Tibial artery (tissue), 4 donors: Measurements from ENCODE around the gene SLC9A3.

Source experiments
- DNase-seq, 2 donors: peaks; one replicate each; pipeline ENCODE4 v3.0.0-alpha.2; 2019
- H3K27ac ChIP-seq, 2 donors: fragments of 200-600 bp; sonication (generic) in 1 of 2; 1 replicate in 1 of 2; 2 replicates in 1 of 2; pipeline ENCODE4 v1.5.1; 2018 to 2019; ENCODE audit warnings: mild to moderate bottlenecking in 1 of 2
- H3K27me3 ChIP-seq, 2 donors: fragments of 200-600 bp; sonication (generic) in 1 of 2; one replicate each; pipeline versions ENCODE4 v1.5.1 to v1.6.0; 2016 to 2019
- H3K36me3 ChIP-seq, 3 donors: fragments of 200-600 bp; sonication (generic) in 2 of 3; one replicate each; pipeline ENCODE4 v1.5.1; 2016 to 2019; ENCODE audit warnings: mild to moderate bottlenecking in 2 of 3
- H3K4me1 ChIP-seq, 4 donors: fragments of 200-600 bp; sonication (generic) in 2 of 4; 1 replicate in 3 of 4; 2 replicates in 1 of 4; pipeline ENCODE4 v1.5.1; 2016 to 2019
- H3K4me3 ChIP-seq, 2 donors: fragments of 200-600 bp; sonication (generic) in 1 of 2; 1 replicate in 1 of 2; 2 replicates in 1 of 2; pipeline ENCODE4 v1.5.1; 2018 to 2019; ENCODE audit warnings: mild to moderate bottlenecking in 2 of 2
- H3K9me3 ChIP-seq, 3 donors: fragments of 200-600 bp; sonication (generic) in 1 of 3; one replicate each; pipeline ENCODE4 v1.5.1; 2016 to 2019
- CTCF ChIP-seq, 2 experiments: fragments of 200-600 bp in 1 of 2; fragments of 450-650 bp in 1 of 2; IDR thresholded peaks; one replicate each; pipeline ENCODE4 v1.5.1; 2017 to 2019; ENCODE audit warnings: antibody characterized with exemption in 2 of 2, mild to moderate bottlenecking in 1 of 2, moderate library complexity in 1 of 2
- intact Hi-C: fragments of 100-400 bp; cut with DNase I; formaldehyde crosslinking; loops from one replicate; pipeline ENCODE4 v1.15.0; 2023; ENCODE audit warnings: low total_unique reads

Gene SLC9A3

DNA sequence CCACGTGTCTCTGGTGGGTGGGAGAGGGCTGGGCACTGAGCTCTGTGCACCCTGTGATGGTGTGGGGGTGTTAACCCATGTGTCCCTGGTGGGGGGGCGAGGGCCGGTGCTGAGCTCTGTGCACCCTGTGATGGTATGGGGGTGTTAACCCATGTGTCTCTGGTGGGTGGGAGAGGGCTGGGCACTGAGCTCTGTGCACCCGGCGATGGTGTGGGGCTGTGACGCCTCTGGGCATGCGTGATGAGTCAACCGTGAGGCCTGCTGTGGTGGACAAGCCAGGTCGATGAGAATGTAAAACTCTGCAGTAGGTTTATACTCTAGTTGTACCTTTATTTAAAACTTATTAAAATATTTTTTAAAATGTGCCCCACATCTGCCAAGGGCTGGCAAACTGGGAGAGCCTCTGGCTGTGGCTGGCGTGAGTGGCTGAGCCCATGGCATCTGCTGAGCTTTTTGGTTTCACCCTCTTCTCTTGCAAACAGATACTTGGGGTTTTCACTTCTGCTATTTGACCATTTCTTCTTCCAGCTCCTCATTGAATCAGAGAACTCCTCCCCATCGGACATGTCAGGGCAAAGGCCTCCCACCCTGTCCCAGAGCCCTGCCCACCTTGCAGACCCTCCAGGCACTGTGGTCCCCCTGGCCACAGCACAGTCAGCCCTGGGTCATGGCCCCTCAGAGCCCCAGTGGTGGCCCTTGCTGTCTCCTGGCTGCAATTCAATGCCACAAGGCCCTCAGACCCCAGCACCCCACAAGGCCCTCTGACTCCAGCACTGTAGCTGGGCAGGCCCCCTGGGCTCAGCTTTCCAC is 99.7 kb downstream of the SLC9A3 start:
- intact Hi-C loops = no loop called here
- H3K27ac ChIP-seq = no peak overlapping the region
- no peak for TF ChIP-seq CTCF (IDR thresholded peaks at IDR 0.05)
- no peaks in the 10 kb centered on the region for H3K36me3 ChIP-seq
- no peaks in the 10 kb centered on the region for H3K4me1 ChIP-seq
- no peaks in the 10 kb centered on the region for H3K27me3 ChIP-seq
- no peaks in the 10 kb centered on the region for H3K9me3 ChIP-seq
- DNase-seq = peak in 1 of 2 donors; percentile 44
- H3K4me3 ChIP-seq = no peak overlapping the region

GRCh38 chr5:423626-424261 is 100.5 kb downstream of the SLC9A3 start:
- Histone ChIP-seq H3K36me3 (no peaks in the 10 kb centered on the region), H3K4me1 (no peaks in the 10 kb centered on the region), H3K9me3 (no peaks in the 10 kb centered on the region), H3K27ac (no peak overlapping the region), H3K4me3 (no peak overlapping the region), H3K27me3 (no peaks in the 10 kb centered on the region)
- intact Hi-C loops = no loop called here
- DNase-seq = peak; percentile 12 to 55
- TF ChIP-seq CTCF (IDR thresholded peaks at IDR 0.05) = no peak

DNA sequence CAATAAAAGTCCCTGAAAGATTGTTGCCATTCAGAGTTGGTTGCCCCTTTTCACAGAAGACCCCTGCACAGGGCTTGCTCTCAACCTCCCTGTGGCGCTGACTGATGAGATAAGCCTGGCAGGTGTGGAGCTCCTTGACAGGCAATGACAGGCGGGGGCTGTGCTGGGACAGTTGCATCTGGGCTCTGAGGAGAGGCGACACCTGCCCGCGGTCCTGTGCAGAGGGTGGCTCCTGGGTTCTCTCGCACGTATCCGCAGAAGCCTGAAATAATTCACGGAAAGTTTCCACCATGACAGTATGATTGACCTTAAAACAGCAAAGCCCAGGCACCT is 101.0 kb downstream of the SLC9A3 start:
- no peak for TF ChIP-seq CTCF (IDR thresholded peaks at IDR 0.05)
- H3K4me3 ChIP-seq = no peak overlapping the region
- no peaks in the 10 kb centered on the region for H3K36me3 ChIP-seq
- H3K4me1 ChIP-seq = no peaks in the 10 kb centered on the region
- DNase-seq = no peak
- no peaks in the 10 kb centered on the region for H3K27me3 ChIP-seq
- no peak overlapping the region for H3K27ac ChIP-seq
- intact Hi-C loops = no loop called here
- no peaks in the 10 kb centered on the region for H3K9me3 ChIP-seq

DNA sequence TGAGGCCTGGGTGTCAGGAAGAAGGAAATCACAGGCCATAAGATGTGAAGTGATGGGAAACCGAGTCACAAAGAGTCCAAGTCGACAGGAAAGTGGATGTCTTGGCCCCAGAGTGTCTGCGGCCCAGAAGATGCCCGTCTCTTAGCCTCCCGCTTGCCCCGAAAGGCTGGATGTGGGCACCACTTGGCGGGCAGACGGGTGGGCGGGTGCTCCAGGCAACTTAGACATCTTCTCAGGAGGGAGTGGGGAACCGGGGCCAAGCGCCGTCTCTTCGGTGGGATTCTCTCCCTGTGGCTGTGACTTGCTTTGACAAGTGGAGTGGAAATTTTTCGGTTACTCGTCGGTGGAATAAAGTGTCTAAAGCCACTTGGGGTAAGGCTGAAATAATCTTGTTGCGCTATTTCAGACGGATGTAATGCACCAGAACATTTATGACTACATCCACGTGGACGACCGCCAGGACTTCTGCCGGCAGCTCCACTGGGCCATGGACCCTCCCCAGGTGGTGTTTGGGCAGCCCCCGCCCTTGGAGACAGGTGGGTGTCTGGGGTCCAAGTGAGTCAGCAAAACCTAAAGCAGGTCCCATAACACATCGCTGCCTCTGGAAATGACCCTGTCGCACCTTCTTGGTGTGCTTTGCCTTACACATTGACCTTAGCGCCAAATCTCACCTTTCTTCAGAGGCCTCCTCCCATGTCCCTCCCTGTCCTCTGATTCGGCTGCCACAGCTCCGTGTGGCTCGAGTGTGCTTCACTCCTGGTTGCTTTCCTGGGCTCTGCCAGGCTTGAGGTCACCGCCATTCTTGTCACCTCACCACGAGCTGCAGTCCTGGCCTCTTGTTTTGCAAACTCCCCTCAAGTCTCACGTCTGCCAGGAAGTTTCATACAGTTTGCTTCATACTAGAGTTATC is 101.7 kb downstream of the SLC9A3 start:
- no peak for TF ChIP-seq CTCF (IDR thresholded peaks at IDR 0.05)
- Histone ChIP-seq H3K9me3 (no peaks in the 10 kb centered on the region), H3K4me3 (no peak overlapping the region), H3K27ac (no peak overlapping the region), H3K4me1 (no peaks in the 10 kb centered on the region), H3K27me3 (no peaks in the 10 kb centered on the region), H3K36me3 (no peaks in the 10 kb centered on the region)
- intact Hi-C loops = no loop called here
- DNase-seq = peak; percentile 17 to 56

DNA sequence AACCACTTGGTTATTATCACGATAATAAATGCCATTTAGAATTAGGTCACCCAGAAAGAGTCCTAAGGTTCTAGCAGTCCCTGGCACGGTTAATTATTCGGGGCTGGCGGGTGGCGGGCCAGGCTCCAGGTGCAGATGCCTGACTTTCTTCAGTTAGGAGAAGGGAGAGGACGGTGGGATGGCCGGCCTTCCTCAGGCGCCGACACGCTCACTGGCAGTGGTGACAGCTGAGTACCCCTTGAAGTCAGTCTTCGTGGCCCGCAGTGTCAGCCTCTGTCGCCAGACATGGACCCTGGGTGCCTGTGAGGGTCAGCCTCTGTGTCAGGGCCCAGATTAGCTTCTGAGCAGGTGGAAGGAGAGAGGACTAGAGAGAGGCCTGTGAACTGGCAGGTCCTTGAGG is 102.3 kb downstream of the SLC9A3 start:
- Histone ChIP-seq H3K4me1 (no peaks in the 10 kb centered on the region), H3K36me3 (no peaks in the 10 kb centered on the region), H3K27ac (no peak overlapping the region), H3K27me3 (no peaks in the 10 kb centered on the region), H3K9me3 (no peaks in the 10 kb centered on the region), H3K4me3 (no peak overlapping the region)
- intact Hi-C loops = no loop called here
- peak in 1 of 2 donors; percentile 55 for DNase-seq
- no peak for TF ChIP-seq CTCF (IDR thresholded peaks at IDR 0.05)
